ENCODE data around the gene ERC2. TPM values are rescaled to one million over a fixed set of nuclear protein-coding genes. Genes with fewer than 3 reads are reported as not detected.

ERC2 gene
- total RNA-seq, 2 experiments from 2014 or later: not detected

DNA sequence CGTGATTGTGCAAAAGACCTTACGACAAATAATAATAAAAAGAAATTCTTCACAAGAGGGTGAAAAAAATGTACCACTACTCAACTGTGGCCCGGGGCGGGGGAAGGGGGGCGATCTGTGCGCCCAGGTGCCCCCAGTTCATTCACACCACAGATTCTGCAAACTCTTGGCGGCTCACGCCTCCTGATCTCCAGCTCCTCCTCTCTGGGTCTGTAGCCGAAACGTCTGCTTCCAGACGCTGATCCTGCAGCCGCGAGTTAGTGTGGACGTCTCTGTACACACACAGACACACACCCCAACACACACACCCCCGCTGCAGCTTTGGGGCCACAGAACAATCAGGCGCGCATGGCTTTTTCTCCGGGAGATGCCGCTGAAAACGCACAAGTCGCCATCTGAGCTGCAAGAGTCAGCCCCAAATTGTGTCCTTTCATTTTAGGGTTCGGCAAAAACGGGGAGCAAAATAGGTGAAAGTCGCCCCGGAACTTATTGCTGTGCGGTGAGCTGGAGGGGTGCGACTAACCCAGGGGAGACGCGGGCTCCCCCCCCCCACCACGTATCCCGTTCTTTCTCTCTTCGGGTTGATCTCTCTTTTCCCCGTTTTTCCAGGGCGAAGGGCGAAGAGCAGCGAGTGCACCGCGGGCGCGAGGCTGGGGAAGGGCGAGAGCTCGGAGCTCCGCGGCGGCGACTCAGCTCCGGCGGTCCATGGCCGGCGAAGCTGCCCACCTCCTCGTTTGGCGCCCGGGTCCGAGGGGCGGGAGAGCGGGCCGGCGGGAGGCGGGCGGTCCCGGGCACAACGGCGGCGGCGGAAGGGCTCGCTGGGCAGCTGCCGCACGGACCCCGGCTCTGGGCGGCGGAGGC lies 980.7 kb downstream of the ERC2 start:
- H3K27ac Mint-ChIP-seq: peak overlapping the region; percentile 12
- H3K27me3 Mint-ChIP-seq: peaks cover 78% of the 10 kb centered on the region
- H3K9me3 Mint-ChIP-seq: no peaks in the 10 kb centered on the region
- H3K4me1 Mint-ChIP-seq: peaks cover 21% of the 10 kb centered on the region
- H3K4me3 Mint-ChIP-seq: peak overlapping the region; percentile 81
- H3K36me3 Mint-ChIP-seq: peaks cover 2% of the 10 kb centered on the region
- POLR2A ChIA-PET: no interaction called here
- ATAC-seq (ENCODE audit: low read depth) (no peak), DNase-seq (peak; percentile 40)

DNA sequence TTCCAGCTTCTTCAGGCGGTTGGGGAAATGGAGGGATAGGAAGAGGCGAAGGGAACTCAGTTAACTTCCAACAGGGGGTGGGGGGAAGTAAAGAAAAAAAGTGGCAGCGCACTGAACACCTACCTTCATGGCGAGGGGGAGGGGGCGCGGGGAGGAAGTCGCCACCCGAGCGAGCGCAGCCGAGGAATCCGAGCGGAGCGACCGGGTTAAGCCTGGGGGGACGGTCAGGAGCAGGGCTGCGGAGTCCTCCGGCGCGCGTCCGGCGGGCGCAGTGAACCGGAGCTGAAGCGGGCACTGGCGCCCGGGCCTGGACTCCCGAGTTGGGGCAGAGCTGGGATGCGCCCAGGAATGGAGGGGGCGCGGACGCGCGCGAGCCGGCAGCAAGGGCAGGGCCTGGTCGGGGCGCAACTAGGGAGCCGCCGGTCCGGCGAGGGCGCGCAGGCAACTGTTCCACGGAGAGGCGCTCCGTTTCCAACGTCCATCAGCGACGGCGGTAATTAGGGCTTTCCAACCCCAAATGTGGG lies 981.3 kb downstream of the ERC2 start, which contains the start of gene WNT5A:
Gene WNT5A (minus strand): TSS at position 450 of the 524 bp plus-strand sequence. CDS start 321 bp downstream, at position 129.
- Mint-ChIP-seq H3K4me3 (peak within 1 kb of the TSS; percentile 81), H3K9me3 (no peaks in the 10 kb centered on the region), H3K27ac (peak within 1 kb of the TSS; percentile 56), H3K4me1 (peaks cover 21% of the 10 kb centered on the region), H3K27me3 (peaks cover 84% of the 10 kb centered on the region), H3K36me3 (peaks cover 2% of the 10 kb centered on the region)
- peak; percentile 40 for DNase-seq
- POLR2A ChIA-PET: no interaction called here
- ATAC-seq (ENCODE audit: low read depth): no peak

DNA sequence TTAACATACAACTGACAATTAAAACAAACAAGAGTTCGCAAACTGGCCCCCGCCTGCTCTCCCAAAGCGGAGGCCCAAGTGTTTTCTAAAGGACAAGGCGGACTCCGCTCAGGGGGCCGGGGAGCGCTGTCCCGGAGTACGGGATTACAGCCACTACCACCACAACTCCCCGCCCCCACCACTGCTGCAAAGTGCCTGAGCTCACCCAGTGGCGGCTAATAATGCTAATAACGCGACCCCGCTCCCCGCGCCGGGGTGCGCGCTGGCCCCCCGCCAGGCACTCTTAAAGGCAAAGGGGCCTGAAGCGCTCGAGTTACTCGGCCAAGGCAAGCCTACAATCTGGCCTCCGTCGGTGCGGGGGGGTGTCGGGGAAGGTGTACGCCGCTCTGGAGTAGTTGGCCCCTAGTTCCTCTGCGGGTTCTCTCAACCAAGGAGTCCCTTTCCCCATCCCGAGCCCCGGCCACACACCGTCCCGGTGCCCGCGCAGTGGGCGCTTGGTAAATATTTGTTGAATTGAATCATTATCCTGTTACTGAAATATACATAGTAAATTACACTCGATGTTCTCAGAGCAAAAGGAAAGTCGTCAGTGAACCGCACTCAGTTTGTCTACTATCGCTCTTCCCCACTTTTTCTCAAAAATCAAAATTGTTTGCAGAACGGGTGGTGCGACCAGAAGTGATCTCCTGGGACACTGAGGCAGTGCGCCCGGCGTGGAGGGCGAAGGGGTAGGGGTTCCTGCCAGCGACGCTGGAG lies 982.0 kb downstream of the ERC2 start:
- peak overlapping the region; percentile 56 for H3K27ac Mint-ChIP-seq
- DNase-seq: no peak
- POLR2A ChIA-PET: no interaction called here

DNA sequence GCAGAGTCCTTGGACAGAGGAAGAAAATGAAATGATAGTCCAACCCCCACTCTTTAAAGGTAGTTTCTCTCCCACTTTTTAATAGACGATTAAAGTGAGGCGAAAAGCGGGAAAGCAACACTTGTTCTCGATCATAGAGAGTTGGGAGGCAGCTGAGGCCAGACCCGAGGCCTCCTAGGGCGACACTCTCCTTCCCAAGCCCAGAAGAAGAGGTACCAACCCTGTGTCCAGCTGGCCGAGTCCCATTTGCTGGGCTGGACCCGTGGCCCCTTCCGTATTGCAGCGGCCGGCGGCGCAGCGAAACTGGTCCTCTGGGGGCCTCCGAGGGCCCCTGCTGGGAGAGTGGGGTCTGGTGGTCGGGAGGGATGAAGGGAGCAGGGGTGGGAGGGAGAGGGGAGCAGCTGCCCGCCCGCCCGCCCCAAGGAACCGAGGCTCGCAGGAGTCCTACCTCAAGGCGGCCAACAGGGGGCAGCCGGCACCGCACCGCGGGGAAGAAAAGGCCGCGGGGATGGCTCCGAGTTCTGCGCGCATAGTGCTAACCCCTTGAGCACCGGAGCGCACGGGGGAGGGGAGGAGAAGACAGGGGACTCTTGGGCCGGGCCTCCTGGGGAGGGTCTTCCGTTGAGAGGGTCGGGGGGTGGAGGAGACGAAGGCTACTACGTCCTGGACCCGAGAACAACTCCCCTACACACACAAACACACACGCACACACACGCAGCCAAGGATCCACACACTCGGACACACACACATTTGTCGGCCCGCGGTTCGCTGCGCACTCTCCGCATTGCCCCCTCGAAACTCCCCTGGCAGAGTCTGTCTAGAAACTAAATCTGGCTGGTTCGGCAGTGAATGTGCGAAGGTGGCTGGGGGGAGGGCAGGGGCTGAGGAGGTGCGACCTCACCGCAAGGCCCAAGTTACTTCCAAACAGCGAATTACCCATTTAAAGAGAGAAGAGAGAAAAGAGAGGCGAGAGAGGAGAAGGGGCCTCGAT lies 983.2 kb downstream of the ERC2 start:
- POLR2A ChIA-PET: no interaction called here
- H3K27ac Mint-ChIP-seq: no peak overlapping the region
- peaks cover 2% of the 10 kb centered on the region for H3K36me3 Mint-ChIP-seq
- peaks cover 21% of the 10 kb centered on the region for H3K4me1 Mint-ChIP-seq
- peaks cover 90% of the 10 kb centered on the region for H3K27me3 Mint-ChIP-seq
- H3K9me3 Mint-ChIP-seq: no peaks in the 10 kb centered on the region
- DNase-seq: peak; percentile 64
- H3K4me3 Mint-ChIP-seq: no peak overlapping the region
- ATAC-seq (ENCODE audit: low read depth): peak; percentile 50

More for the DNA sequence above, 982.0 kb downstream of the ERC2 start:
- H3K4me3 Mint-ChIP-seq: peak overlapping the region; percentile 58
- peaks cover 2% of the 10 kb centered on the region for H3K36me3 Mint-ChIP-seq
- H3K27me3 Mint-ChIP-seq: peaks cover 90% of the 10 kb centered on the region
- no peak for ATAC-seq (ENCODE audit: low read depth)
- H3K9me3 Mint-ChIP-seq: no peaks in the 10 kb centered on the region
- H3K4me1 Mint-ChIP-seq: peaks cover 21% of the 10 kb centered on the region

DNA sequence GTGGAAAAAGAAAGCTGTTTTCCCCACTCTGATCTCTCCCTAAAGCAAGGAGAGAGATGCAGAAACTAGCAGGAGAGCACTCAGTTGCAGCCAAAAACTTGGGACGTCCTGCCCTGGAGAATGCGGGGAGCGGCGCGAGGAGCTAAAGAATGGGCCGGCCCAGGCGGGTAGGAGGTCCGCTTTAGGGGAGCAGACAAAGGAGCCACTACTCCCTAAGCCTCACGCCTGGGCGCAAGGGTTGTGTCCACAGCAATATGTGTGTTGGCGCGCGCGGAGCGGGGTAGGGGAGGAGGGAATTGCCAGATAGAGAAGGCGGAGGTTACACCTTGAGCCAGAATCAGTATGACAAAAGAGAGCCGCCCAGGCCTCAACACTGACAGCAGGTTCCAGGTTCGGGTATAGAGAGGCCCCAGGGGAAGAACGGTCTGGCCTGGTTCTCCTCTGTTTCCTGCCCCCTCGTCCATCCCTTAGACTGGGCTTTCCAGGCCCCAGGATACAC lies 984.0 kb downstream of the ERC2 start:
- POLR2A ChIA-PET: no interaction called here
- H3K9me3 Mint-ChIP-seq: no peaks in the 10 kb centered on the region
- no peak overlapping the region for H3K4me3 Mint-ChIP-seq
- H3K27ac Mint-ChIP-seq: no peak overlapping the region
- DNase-seq (no peak), ATAC-seq (ENCODE audit: low read depth) (no peak)
- H3K36me3 Mint-ChIP-seq: peaks cover 2% of the 10 kb centered on the region
- peaks cover 18% of the 10 kb centered on the region for H3K4me1 Mint-ChIP-seq
- peaks cover 84% of the 10 kb centered on the region for H3K27me3 Mint-ChIP-seq

DNA sequence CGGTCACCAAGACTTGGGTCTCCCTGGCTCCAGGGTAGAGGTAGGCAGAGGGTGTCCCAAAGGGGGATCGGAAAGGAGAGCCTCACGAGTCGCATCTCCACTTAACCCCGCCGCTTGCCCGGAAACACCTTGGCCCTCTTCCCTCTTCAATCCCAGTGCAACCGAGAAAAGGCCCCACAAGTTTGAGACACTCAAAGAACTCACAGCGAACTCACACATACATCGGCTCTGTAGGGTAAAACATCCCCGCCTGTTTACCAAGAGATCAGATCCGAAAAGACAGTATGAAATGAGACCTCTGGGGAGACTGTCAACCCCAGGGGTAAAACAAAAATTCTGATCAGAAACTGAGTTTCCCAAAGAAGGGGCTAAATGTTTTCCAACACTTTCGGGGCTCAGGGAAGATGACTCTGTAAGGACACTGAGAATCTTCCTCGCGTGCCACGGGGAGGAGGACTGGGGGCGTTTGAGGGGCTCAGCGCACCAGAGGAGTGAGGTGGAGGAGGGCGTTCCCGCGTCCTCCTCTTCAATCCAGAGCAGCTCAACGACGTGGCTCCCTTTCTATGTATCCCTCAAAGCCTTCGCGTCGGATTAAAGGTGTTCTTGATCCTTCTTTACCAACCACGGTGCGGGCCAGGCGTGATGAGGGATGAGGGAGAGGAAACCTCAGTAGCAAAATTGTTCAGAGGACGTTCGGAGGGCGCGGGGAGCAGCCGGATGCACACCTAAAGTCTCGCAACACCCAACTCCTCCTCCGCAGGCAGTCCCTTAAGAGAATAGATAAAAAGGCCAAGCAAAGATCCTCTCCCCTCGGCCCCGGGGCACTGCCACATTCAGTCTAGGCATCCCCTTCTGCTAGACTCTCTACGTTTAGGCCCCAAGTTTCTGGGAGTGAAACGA lies 984.8 kb downstream of the ERC2 start:
- DNase-seq: no peak
- Mint-ChIP-seq H3K36me3 (peaks cover 2% of the 10 kb centered on the region), H3K9me3 (no peaks in the 10 kb centered on the region), H3K4me3 (no peak overlapping the region), H3K4me1 (peaks cover 13% of the 10 kb centered on the region), H3K27me3 (peaks cover 79% of the 10 kb centered on the region), H3K27ac (no peak overlapping the region)
- no peak for ATAC-seq (ENCODE audit: low read depth)
- POLR2A ChIA-PET: no interaction called here

DNA sequence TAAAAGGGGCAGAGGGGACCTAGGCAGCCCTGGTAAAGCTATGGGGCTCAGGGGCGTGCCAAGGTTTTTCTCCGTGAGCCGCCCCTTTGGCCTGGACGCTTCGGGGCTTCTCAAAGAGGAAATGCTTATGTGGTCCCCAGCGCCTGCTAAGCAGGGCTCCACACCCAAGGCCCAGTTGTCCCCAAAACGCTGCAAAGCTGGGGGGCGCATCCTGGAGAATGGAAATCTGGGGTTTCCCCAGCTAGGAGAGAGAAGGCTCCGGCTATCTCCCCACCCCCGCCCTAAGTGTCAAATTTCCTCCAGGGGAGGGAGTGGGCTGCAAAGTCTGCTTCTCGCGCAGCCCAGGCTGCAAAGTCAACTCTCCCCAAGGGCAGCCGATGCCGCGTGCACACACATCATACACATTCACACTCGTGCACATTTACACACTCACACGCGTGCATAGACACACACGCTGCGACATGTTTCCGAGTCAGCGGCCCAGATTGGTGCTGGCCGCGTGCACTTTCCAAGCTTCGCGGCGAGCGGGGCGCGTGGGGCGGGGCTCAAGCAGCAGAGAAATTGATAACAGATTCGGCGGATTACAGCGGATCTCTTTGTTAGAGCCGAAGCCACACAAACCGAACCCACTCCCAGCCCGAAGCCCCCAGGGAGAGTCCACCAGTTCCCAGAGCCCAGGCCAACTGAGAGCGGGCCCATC lies 985.6 kb downstream of the ERC2 start:
- Mint-ChIP-seq H3K4me3 (no peak overlapping the region), H3K4me1 (peaks cover 10% of the 10 kb centered on the region), H3K27ac (no peak overlapping the region), H3K27me3 (peaks cover 74% of the 10 kb centered on the region), H3K36me3 (peaks cover 2% of the 10 kb centered on the region), H3K9me3 (no peaks in the 10 kb centered on the region)
- ATAC-seq (ENCODE audit: low read depth) (no peak), DNase-seq (no peak)
- POLR2A ChIA-PET: no interaction called here

DNA sequence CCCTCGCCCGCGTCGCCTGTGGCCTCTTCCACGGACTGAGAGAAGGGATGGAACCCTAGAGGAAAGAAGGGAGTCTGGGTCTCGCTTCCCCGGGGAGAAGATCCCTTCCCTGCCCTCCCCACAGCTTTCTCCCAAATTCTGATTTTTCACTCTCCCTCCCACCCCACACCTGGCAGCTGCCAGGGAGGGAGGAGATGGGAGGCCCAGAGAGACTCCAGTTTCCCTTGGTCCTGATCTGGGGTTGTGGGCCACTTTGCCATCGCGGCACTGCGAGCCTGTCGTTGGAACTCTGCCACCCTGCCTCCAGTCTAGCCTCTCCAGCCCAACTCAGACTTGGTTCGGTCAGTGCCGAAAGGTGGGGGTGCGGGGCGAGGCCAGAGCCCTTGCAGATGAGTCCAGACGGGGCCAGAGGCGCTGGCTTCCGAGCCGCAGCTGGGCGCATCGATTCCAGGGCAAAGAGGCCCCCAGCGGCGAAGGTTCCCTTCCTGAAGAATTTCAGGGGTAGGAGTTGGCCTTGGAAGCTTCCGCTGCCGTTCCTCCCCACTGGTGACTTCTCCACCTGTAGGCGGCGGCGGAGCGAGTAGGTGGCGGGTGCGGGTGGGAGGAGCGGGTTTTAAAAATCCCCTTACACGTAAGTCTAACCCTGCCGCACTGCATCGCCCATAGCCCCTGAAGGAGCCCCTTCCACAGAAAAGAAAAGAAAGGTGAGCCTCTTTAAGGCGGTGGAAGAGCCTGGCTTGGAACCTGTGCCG lies 986.3 kb downstream of the ERC2 start:
- POLR2A ChIA-PET: no interaction called here
- ATAC-seq (ENCODE audit: low read depth) (no peak), DNase-seq (no peak)
- Mint-ChIP-seq H3K4me3 (no peak overlapping the region), H3K9me3 (no peaks in the 10 kb centered on the region), H3K36me3 (peaks cover 2% of the 10 kb centered on the region), H3K27ac (no peak overlapping the region), H3K27me3 (peaks cover 68% of the 10 kb centered on the region), H3K4me1 (peaks cover 7% of the 10 kb centered on the region)

DNA sequence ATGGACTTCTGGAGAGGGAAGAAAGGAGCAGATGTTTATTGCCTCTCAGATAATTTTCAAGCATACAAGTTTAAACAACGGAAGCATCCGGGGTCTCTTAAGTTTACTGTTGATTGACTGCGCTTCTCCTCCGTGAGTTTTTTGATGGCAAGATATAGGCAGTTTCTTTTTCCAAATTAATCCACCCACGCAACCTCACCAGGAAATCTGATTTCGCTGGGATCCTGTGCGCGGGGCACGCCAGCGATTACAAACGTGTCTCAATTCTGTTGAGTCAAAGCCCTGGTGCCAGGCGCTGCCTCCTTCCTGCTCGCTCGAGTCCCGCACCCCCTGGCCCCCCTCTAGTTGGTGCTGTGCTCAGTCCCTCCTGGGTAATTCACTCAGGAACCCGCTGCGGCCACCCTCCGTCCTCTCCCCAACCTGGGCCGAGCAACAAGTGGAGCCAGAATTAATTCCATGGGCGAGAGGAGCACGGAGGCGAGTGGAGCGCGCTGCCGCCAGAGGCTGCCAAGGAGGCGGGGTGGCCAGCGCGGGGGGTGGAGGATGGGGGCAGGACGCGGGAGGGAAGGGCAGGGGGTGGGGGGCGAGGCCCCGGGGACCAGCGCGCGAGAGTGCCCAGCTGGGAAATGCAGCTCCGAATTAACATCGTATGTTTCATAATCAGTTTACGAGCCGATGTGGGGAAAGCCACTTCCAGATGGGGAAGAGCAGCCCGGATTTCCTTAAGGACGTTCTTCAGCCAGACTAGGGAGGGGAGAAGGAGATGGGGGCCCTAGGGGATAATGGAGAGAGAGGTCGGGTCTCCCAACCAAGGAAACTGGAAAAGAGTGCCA lies 987.1 kb downstream of the ERC2 start:
- H3K36me3 Mint-ChIP-seq: no peaks in the 10 kb centered on the region
- ATAC-seq (ENCODE audit: low read depth) (no peak), DNase-seq (no peak)
- no peak overlapping the region for H3K27ac Mint-ChIP-seq
- no peak overlapping the region for H3K4me3 Mint-ChIP-seq
- H3K9me3 Mint-ChIP-seq: no peaks in the 10 kb centered on the region
- peaks cover 3% of the 10 kb centered on the region for H3K4me1 Mint-ChIP-seq
- POLR2A ChIA-PET: no interaction called here
- peaks cover 60% of the 10 kb centered on the region for H3K27me3 Mint-ChIP-seq

Measured in activated naive CD8-positive, alpha-beta T cell treated with anti-CD3 and anti-CD28 coated beads, Interleukin-2, amount 10 ng/mL, durations not matched to agents 7 days and 5 days (primary cell).